GM12873 (cell line): Measurements from ENCODE around the gene MSI2.

ENCODE experiments used
- CTCF ChIP-seq: IDR thresholded peaks from 2 replicates; pipeline ENCODE4 v1.5.1; 2012; ENCODE audit warnings: low read depth, mild to moderate bottlenecking, moderate library complexity, low read length, control low read depth; ENCODE audit not compliant: insufficient read depth; ENCODE audit errors: missing control alignments

Gene MSI2

GRCh38 chr17:57324631-57325030 lies 68.3 kb downstream of the MSI2 start:
- TF ChIP-seq CTCF, result no peak

- no peak for TF ChIP-seq CTCF
Measured at GRCh38 chr17:57326336-57326735, 70.0 kb downstream of the MSI2 start.

- TF ChIP-seq CTCF, result no peak
Measured at GRCh38 chr17:57326764-57327163, 70.4 kb downstream of the MSI2 start.

- TF ChIP-seq CTCF, result no peak
Measured at GRCh38 chr17:57327176-57327970, 71.0 kb downstream of the MSI2 start.

- TF ChIP-seq CTCF, result no peak
Measured at GRCh38 chr17:57328109-57328882, 72.0 kb downstream of the MSI2 start.

- no peak for TF ChIP-seq CTCF
Measured at GRCh38 chr17:57329380-57330214, 73.3 kb downstream of the MSI2 start.

GRCh38 chr17:57330587-57330986 lies 74.3 kb downstream of the MSI2 start:
- no peak for TF ChIP-seq CTCF
